Measurements from ENCODE around the gene PHF5A. TPM values are rescaled to one million over a fixed set of nuclear protein-coding genes. Genes with fewer than 3 reads are reported as not detected.

Gene PHF5A
- total and polyA plus RNA-seq, 11 donors, result 13.4 to 49.9 (median 20.5) TPM

DNA sequence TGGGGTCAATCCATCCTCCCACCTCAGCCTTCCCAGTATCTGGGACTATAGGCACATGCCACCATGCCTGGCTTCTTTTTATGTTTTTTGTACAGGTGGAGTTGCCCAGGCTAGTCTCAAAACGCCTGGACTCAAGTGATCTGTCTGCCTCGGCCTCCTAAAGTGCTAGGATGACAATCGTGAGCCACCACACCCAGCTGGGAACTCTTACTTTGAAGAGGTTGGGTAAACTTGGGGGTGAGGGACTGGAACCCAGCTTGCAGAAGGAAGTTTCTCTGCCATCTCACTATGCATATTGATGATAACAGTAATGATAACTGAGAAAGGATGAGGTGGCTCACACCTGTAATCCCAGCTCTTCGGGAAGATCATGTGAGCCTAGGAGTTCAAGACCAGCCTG lies 36.3 kb upstream of the PHF5A start:
- ATAC-seq (no peak), DNase-seq (no peak)
- H3K4me3 ChIP-seq, result no peak overlapping the region
- H3K9me3 ChIP-seq, result no peaks in the 10 kb centered on the region
- TF ChIP-seq, protein P1, sequence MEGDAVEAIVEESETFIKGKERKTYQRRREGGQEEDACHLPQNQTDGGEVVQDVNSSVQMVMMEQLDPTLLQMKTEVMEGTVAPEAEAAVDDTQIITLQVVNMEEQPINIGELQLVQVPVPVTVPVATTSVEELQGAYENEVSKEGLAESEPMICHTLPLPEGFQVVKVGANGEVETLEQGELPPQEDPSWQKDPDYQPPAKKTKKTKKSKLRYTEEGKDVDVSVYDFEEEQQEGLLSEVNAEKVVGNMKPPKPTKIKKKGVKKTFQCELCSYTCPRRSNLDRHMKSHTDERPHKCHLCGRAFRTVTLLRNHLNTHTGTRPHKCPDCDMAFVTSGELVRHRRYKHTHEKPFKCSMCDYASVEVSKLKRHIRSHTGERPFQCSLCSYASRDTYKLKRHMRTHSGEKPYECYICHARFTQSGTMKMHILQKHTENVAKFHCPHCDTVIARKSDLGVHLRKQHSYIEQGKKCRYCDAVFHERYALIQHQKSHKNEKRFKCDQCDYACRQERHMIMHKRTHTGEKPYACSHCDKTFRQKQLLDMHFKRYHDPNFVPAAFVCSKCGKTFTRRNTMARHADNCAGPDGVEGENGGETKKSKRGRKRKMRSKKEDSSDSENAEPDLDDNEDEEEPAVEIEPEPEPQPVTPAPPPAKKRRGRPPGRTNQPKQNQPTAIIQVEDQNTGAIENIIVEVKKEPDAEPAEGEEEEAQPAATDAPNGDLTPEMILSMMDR (IDR thresholded peaks at IDR 0.05), result no peak
- no peak for TF ChIP-seq POLR2A (IDR thresholded peaks at IDR 0.05)
- H3K4me1 ChIP-seq, result peaks cover 0 to 91% (median 41%) of the 10 kb centered on the region in 12 donors
- no peaks in the 10 kb centered on the region for H3K27me3 ChIP-seq
- 62 to 77% (median 69%) methylated on average over 4 of the region's 4 CpGs for WGBS, 4 donors
- peaks cover 0 to 90% (median 68%) of the 10 kb centered on the region in 9 donors for H3K36me3 ChIP-seq
- intact Hi-C loops (cut with DNase I), result loop anchor here in 4 of 10 donors (5.0 kb wide), 1 partner anchor 33 kb away; no protein-coding TSS in a partner anchor
- peak overlapping the region in 9 of 12 donors; percentile 26 to 89 (median 43) for H3K27ac ChIP-seq

DNA sequence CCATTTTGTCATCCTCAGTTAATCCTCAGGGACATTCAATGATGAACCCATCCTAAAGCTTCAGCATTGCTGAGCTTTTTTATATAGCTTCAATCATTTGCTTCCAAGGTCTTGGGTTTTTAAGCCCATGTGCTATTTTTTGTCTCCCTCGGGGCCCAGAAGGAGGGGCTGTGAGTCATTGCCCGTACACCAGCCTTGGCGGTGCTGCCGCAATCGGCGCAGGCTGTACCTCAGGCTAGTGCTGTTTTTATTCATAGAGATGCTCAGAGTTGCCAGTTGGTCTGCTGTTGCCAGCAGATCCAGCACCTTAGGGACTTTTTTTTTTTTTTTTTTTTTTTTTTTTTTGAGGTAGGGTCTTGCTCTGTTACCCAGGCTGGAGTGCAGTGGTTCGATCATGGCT lies 35.9 kb upstream of the PHF5A start:
- Histone ChIP-seq H3K36me3 (peaks cover 0 to 92% (median 69%) of the 10 kb centered on the region in 9 donors), H3K4me1 (peaks cover 0 to 90% (median 45%) of the 10 kb centered on the region in 12 donors), H3K27ac (peak overlapping the region in 11 of 12 donors; percentile 21 to 89 (median 53)), H3K4me3 (no peak overlapping the region), H3K27me3 (no peaks in the 10 kb centered on the region), H3K9me3 (no peaks in the 10 kb centered on the region)
- 25 to 50% (median 41%) methylated on average over 7 of the region's 7 CpGs for WGBS, 4 donors
- peak in 4 of 5 donors; percentile 61 to 83 (median 72) for DNase-seq
- TF ChIP-seq, protein P1 (IDR thresholded peaks at IDR 0.05), result no peak
- TF ChIP-seq POLR2A (IDR thresholded peaks at IDR 0.05), result no peak
- intact Hi-C loops (cut with DNase I), result no loop called here
- peak; percentile 57 to 84 (median 77) for ATAC-seq

DNA sequence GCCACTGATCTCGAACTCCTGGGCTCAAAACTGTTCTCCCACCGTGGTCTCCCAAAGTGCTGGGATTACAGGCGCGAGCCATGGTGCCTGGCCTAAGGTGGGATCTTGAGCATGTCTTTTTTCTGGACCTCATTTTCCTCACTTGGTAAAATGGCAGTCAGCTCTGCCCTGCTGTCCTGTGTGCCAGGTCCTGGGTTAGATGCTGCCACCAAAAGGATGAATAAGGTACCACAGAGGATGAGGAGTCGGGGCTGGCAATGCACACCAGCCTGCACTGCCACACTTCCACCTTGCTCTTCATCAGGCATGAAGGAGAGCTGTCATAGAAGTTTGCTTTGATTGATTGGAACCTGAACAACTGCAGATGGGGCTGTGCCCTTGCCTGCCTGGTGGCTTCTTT lies 32.7 kb upstream of the PHF5A start:
- Histone ChIP-seq H3K9me3 (no peaks in the 10 kb centered on the region), H3K4me1 (peaks cover 0 to 87% (median 42%) of the 10 kb centered on the region in 12 donors), H3K4me3 (no peak overlapping the region), H3K36me3 (peaks cover 0 to 68% (median 54%) of the 10 kb centered on the region in 9 donors), H3K27me3 (no peaks in the 10 kb centered on the region), H3K27ac (peak overlapping the region in 3 of 12 donors; percentile 4 to 53 (median 48))
- DNase-seq, result no peak
- peak in 3 of 4 donors; percentile 26 to 40 (median 30) for ATAC-seq
- intact Hi-C loops (cut with DNase I), result no loop called here
- TF ChIP-seq POLR2A (IDR thresholded peaks at IDR 0.05), result no peak
- TF ChIP-seq, protein P1 (IDR thresholded peaks at IDR 0.05), result peak in 5 of 12 donors; percentile 12 to 38 (median 21)
- WGBS, 4 donors, result 82 to 85% (median 83%) methylated on average over 5 of the region's 5 CpGs

DNA sequence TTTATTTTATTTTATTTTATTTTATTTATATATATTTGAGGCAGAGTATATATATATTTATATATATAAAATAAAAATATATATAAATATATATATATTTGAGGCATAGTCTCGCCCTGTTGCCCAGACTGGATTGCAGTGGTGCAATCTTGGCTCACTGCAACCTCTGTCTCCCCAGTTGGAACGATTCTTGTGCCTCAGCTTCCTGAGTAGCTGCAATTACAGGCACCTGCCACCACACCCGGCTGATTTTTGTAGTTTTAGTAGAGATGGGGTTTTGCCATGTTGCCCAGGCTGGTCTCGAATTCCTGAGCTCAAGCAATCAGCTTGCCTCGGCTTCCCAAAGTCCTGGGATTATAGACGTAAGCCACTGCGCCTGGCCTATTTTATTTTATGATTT lies 31.8 kb upstream of the PHF5A start:
- no peaks in the 10 kb centered on the region for H3K9me3 ChIP-seq
- intact Hi-C loops (cut with DNase I), result no loop called here
- no peaks in the 10 kb centered on the region for H3K27me3 ChIP-seq
- H3K36me3 ChIP-seq, result peaks cover 0 to 68% (median 57%) of the 10 kb centered on the region in 9 donors
- no peak overlapping the region for H3K4me3 ChIP-seq
- DNase-seq (no peak), ATAC-seq (no peak)
- peak overlapping the region in 6 of 12 donors; percentile 20 to 53 (median 42) for H3K27ac ChIP-seq
- H3K4me1 ChIP-seq, result peaks cover 0 to 86% (median 38%) of the 10 kb centered on the region in 12 donors
- WGBS, 4 donors, result 61 to 71% (median 70%) methylated on average over 7 of the region's 7 CpGs
- no peak for TF ChIP-seq POLR2A (IDR thresholded peaks at IDR 0.05)
- TF ChIP-seq, protein P1 (IDR thresholded peaks at IDR 0.05), result no peak
